ENCODE results near the gene ANO2.

DNA sequence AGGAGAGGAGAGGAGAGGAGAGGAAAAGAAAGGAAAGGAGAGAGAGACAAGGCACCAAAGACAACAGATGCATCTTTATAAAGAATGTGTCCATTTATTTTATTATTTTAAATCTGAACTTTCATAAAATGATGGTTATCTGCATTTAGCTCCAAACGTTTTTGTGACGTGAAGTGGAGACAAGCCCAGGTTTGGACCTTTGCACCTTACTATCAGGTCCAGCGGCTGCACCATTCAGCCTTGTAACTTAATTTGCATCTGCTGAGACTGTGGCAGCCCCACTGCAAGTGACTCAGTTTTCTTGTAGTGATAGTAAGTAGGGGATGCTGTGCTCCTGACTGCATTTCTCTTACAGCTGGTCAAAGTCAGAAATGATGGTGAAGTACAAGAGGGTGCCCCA is 382.5 kb downstream of the ANO2 start:
- TF ChIP-seq EZH2 (IDR thresholded peaks at IDR 0.05; ENCODE audit: borderline replicate concordance, low read depth, low read length, severe bottlenecking) (no peak), POLR2A (IDR thresholded peaks at IDR 0.05; ENCODE audit: low read depth, low read length) (no peak), POLR2AphosphoS5 (IDR thresholded peaks at IDR 0.05; ENCODE audit: insufficient read depth, low read depth, low read length) (no peak), JUN (IDR thresholded peaks at IDR 0.05; ENCODE audit: borderline replicate concordance, insufficient read depth, insufficient read length, low read depth) (no peak)
- TF ChIP-seq, protein P1, sequence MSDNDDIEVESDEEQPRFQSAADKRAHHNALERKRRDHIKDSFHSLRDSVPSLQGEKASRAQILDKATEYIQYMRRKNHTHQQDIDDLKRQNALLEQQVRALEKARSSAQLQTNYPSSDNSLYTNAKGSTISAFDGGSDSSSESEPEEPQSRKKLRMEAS (IDR thresholded peaks at IDR 0.05; ENCODE audit: insufficient read depth, insufficient read length): no peak
- TF ChIP-seq, protein P2, sequence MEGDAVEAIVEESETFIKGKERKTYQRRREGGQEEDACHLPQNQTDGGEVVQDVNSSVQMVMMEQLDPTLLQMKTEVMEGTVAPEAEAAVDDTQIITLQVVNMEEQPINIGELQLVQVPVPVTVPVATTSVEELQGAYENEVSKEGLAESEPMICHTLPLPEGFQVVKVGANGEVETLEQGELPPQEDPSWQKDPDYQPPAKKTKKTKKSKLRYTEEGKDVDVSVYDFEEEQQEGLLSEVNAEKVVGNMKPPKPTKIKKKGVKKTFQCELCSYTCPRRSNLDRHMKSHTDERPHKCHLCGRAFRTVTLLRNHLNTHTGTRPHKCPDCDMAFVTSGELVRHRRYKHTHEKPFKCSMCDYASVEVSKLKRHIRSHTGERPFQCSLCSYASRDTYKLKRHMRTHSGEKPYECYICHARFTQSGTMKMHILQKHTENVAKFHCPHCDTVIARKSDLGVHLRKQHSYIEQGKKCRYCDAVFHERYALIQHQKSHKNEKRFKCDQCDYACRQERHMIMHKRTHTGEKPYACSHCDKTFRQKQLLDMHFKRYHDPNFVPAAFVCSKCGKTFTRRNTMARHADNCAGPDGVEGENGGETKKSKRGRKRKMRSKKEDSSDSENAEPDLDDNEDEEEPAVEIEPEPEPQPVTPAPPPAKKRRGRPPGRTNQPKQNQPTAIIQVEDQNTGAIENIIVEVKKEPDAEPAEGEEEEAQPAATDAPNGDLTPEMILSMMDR (IDR thresholded peaks at IDR 0.05; ENCODE audit: extremely low read depth in 1 of 2, insufficient read depth in 1 of 2, low read depth in 1 of 2, low read length in 2 of 2): no peak
